Ureter (tissue), 1 donor: ENCODE data around the gene ICE1. TPM values are rescaled to one million over a fixed set of nuclear protein-coding genes. Genes with fewer than 3 reads are reported as not detected.
"Not testable (repeated sequence)": the region's sequence is repeated elsewhere in the genome, so short reads cannot be mapped to it uniquely, and the experiment has no call there.

Experiments used
- DNase-seq: peaks from one replicate; pipeline ENCODE4 v3.0.0-alpha.2; 2020; ENCODE audit warnings: low spot score
- total RNA-seq: library from RNA; stranded (reverse); gene quantifications from one replicate; pipeline ENCODE4 v1.2.4, GENCODE V29; 2023
- donor health status: DM: yes; HTN: yes; CAD: no.

The ICE1 gene
- total RNA-seq, 1 donor from 2014 or later: 33.2 TPM

DNA sequence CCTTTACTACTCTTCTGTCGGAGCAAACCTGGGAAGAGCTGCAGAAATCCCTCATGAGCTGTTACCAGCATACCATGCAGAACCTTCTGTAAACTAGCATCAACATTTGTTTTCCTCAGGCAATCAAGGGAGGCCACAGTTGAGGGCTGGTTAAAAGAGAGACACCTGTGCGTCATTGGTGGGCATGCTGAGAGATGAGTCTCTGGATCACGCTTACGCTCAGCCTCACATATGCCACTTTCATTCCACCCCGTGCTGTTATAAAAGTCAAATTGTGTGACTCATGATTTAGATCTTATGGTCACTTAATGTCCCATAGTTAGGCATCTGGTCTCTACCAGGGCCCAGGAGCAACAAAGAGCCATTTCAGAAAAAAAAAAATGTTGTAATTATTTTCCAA, 18.1 kb upstream of the ICE1 start:
- no peak for DNase-seq

DNA sequence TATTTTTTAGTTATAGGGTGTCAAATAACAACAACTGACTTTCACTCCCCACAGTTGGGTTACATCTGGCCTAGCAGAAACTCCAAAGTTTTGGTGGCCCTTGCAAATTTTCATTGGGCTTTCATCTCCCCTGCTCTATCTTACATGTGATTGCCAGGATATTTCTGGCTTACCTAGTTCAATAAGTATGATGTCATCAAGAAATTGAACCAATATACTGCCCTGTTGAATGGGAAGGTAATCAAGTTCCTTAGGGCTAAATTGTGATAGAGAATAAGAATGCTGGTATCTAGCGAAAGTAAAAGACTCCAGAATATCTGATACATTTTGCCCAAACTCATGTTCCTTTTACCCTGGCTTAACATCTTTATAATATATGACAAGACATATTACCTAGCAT, 17.0 kb upstream of the ICE1 start:
- DNase-seq: no peak

DNA sequence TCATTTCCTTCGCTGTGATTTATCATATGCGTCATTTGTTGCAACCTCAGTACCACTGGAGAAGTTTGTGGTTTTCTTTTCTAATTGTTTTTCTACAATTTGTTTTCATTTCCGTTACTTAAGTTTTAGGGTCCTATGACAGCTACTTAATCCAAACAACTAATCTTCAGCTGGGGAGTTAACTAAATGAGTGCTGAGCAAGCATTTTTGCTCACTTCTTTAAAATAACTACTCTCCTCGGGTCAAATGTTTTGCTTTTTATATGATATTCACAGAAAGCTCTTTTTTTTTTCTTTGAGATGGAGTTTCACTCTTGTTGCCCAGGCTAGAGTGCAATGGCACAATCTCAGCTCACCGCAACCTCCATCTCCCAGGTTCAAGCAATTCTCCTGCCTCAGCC, 14.6 kb upstream of the ICE1 start:
- DNase-seq: no peak

DNA sequence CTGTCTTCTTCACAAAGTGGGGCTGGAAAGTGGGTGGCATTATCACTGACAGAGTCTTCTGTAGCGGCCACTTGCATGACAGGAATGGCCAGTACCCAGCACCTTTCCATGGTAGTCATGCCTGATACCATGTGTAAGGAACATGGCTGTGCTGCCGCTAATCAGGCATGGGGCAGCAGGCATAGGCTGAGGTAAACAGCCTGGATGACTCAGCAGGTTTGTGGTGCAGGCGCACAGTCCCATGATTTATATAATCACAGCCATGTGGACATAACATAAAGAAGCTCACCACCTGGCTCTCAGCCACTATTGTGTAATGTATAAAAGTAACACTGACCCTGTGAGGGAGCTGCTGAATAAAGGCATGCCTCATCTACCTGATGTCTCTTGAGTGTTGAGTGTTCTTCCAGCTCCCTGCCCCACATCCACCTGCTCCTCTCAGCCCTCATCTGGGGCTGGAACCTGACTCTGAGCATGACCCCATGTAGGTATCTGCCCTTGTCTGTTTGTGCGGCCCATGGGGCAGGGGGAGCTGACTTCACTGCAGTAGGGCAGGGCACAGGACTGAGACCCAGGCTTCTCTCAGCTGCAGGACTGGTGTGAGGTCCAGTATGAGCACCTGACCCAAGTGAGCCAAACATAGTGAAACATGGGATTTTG, 13.2 kb upstream of the ICE1 start:
- DNase-seq: no peak

DNA sequence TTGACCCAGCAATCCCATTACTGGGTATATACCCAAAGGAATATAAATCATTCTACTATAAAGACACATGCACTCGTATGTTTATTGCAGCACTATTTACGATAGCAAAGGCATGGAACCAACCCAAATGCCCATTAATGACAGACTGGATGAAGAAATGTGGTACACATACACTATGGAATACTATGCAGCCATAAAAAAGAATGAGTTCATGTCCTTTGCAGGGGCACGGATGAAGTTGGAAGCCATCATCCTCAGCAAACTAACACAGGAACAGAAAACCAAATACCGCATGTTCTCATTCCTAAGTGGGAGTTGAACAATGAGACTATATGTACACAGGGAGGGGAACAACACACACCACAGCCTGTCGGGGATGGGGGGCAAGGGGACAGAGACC, 8.6 kb upstream of the ICE1 start:
- not testable (repeated sequence) for DNase-seq

DNA sequence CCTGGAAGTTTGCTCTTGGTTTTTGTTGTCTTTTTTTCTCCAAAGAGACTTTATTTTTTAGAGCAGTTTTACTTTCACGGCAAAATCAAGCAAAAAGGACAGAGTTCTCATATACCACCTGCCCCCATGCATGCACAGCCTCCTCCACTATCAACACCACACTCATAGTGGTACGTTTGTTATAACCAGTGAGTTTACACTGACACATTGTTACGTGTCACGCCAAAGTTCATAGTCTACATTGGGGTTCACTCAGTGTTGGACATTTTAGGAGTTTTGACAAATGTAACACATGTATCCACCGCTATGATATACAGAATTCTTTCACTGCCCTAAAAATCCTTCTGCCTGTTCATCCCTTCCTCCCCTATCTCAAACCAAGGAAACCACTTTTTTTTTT, 7.5 kb upstream of the ICE1 start:
- DNase-seq: no peak

DNA sequence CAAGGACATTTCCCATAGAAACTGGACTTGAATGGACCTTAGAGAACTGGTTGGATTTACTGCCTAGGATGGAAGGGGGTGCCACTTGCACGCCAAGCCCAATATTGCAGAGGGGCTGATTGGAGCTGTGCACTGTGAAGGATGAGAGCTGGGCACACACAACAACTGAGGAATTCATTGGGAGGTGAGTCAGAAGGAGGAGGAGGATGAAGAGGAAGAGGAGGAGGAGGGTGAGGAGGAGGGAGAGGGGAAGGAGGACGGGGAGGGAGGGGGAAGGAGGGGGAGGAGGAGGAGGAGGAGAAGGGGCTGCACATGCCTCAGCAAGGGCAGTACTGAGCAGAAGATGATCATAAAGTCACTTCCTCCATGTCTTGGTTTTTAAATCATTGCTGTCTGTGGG, 5.7 kb upstream of the ICE1 start:
- DNase-seq: no peak

DNA sequence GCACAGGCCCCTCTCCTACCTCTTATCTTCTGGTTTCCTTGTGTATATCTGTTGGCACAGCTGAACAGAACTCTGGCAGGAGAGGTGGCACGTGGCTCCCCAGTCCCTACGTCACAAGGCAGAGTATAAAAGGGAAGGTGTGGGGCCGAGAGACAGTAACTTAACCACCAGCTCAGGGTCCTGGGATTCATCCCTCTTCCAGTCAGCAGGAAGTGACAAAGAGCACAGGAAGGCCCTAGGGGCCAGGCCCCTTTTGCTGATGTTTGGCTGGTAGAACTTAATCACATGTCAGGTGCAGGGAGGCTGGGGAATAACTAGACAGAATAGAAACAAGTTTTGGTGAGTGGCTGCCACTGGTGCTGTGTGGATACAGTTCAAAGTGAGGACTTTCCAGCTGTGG, 4.5 kb upstream of the ICE1 start:
- no peak for DNase-seq

DNA sequence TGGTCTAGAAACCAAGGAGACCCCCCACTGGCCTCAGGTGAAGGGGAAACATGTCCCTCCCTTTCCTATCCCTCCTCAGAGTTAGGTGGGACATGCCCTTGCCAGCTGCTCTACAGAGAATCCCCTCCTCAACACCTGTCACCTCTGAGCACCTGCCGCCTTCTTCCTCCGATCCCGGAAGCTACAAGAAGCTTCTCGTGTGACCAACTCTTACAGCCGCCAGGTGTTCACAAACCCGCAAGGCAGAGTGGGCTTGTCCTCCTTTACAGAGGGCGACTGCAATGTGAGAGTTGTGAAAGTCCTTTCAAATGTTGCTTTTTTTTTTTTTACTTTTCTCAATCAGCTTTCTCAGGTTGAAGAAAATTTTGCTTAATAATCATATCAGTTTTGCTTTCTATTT, 3.7 kb upstream of the ICE1 start:
- DNase-seq: no peak

DNA sequence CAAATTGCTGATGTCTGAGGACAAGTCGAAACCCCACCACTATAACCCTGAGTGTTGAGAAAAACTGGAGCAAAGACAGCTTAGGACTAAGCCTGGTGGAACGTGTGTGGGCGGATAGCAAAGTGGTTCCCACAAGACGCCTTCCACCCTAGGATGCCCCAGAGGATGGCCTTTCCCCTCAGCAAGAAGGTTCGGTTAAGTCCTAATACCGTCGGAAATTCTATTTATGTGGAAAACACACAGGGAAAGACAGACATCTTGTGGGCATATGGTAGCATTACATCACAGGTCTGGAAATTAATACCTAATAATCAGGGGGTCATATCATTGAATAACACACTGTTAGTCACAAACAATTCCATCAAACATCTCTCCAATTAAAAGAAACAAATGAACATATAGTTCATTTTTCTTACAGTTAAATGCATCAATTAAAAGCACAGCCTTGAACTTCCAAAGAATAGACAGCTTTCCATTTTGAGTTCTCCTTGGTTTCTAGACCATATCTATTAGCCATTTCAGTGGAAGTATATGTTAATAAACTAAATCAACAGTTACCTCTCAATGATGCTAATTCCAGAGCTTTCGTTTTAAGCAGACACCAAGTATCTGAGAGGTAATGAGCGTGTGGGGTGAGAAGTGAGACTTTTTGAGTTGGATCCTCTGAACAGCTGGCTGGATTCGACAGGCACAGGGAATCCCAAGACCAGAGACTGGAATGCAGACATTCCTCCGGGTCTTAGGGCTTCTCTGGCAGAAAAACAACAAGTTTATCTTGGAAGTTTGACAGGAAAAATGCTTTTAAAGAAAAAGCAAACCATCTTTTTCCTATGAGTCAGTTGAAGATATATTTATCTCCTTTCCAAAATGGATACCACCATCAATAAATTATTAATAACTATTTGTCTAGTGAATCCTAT, 2.9 kb upstream of the ICE1 start:
- DNase-seq: no peak

DNA sequence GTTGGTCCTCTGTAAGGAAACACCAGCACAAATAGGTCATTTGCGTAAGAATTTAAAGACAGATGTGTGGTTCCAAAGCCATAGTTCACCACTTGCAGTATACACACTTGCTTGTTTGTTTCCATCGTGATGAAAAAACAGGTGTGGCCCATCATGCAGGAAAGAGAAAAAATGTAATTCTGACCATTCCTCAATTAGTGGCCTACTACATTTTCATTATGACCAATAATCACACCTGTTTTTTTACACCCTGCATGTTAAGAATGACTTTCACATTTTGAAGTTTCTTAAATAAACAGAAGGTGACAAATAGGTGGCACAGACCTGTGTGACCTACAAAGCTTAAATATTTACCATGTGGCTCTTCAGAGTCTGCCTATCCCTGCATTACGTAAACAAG, 2.2 kb upstream of the ICE1 start:
- no peak for DNase-seq

DNA sequence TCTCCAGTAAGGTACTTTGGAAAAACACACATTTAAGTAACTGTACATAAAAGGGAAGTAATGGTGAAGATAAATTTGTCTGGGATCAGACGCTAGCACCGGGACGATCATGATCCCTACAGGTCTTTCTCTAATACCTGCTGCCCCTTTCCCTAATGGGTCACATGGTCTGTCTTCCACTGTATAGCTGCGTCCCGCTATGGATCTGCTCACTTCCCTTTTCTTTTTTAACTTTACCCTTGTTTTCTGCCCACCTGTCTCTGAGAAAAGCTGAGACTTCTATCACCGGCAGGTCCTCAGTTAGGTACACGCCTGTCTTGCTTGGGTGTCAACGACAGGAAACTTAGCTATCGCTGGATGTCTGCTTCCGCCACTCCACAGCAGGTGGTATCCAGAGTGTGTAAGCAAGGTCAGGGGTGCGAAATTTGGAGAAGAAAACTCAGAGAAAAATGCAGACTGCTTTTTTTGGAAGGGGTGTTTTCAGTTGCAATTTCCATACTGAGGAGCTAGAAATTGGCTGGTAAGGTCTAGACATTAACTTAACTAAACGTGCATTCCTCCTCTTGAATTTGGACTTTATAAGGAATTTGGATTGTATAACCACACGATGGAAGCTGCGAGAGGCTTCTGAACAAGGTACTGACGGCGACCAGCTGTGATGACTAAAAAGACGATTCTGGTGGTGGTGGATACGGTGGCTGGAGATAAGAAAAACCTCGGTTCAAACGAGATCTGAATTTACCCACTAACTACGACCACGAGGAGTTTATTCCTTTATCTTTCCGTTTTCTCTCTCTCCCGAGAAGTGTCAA, 1.1 kb upstream of the ICE1 start:
- DNase-seq: no peak

DNA sequence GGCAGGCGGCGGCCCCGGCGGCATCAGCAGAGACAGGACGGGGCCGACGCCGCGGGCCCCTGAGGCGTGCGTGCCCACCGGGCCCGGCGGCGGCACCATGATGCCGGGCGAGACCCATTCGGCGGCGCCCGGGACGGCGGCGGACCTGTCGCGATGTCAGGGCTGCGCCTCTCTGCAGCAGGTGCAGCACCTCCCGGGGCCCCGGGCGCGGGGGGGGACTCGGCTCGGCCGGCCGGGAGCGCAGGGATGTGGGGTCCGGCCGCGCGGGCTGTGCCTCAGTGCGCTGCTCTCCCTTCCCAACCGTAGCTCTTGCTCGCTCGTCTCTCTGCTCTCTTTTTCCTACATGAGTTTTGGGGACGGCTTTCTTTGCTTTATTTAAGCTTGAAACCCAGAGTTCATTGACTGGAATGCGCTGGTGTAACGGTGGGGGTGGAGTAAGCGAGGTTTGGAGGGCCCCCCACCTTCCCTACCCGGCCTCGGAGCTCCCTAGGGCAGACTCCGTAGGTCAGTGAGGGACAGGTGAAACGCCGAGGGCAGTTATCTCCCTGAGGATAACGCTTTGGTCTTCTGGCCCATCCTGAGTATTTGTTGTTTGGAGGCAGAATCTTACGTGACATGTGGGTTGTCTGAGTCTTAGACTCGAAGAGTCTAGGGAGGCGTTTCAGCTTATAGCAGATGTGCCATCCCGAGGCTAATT, 490 bp downstream of the ICE1 start:
- no peak for DNase-seq

DNA sequence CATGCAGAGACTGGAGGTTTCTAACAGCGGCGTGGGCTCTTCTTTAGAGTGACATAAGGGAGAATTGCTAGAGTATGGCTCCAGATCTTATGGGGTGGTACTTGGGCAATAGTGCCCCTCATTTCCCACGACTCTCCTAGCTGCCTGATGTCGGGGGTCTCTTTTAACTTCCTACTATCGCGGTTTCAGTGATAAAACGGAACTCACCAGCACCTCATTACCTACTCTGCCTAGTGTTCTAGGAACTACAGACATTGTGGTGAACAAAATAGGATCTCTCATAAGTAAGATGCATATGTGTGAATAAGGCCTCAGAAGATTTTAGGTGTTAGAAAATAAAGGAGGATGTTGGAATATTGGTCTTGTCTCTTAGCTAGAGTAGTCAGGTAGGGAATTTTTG, 1.1 kb downstream of the ICE1 start:
- DNase-seq: no peak

DNA sequence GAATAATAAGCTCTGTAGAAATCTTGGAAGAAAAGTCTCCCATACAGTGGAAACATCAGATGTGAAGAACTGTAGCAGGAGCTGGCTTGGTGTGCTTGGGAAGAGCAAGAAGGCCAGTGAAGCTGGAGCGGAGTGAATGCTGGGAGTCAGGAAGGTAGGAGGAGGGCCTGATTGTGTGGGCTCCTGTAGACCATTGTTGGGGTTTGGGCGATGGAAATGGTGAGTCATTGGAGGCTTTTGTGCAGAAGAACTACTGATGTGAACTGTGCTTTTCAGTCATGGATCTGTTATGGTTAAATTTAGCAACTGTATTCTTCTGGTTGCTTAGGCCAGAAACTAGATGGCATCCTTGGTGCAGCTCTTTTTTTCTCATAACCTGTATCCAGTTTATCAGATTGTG, 2.3 kb downstream of the ICE1 start:
- no peak for DNase-seq

DNA sequence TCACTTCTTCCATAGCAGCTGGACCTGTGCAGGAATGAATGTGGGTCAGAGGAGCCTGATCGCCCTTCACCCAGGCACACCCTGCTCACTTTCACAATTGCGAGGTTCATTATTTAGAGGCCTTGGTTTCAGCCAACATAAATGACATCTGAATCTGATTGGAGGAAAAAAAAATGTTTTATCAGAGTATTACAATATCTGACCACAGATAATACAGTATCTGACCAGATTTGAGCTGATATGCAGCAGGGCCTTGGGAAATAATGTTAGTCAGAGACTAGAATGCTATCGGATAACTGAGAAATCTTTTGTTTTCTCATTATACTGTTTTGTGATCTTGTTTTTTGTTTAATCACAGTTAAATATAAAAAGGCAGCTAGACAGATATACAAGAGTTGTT, 7.7 kb downstream of the ICE1 start:
- no peak for DNase-seq

DNA sequence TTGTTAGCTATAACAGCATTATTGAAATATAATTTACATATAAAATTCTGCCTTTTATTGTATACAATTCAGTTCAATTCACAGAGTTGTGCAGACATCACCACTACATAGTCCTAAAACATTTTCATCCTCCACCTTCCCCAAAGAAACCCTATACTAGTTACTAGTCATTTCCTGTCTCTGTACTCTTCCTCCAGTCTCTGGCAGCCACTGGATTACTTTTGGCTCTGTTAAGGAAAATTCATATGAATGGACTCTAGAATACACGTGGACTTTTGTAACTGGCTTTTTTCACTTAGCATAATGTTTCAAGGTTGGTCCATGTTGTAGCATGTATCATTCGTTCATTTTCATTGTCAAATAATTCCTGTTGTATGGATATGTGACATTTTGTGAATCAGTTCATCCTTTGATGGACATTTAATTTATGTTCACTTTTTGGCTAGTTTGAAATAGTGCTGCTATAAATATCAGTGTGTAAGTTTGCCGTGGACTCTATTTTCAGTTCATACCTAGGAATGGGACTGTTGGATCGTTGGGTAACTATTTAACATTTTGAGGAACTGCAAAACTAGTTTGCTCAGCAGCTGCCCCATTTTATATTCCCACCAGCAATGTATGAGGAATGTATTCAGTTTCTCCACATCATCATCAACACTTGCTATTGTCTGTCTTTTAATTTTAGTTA, 9.7 kb downstream of the ICE1 start:
- no peak for DNase-seq

DNA sequence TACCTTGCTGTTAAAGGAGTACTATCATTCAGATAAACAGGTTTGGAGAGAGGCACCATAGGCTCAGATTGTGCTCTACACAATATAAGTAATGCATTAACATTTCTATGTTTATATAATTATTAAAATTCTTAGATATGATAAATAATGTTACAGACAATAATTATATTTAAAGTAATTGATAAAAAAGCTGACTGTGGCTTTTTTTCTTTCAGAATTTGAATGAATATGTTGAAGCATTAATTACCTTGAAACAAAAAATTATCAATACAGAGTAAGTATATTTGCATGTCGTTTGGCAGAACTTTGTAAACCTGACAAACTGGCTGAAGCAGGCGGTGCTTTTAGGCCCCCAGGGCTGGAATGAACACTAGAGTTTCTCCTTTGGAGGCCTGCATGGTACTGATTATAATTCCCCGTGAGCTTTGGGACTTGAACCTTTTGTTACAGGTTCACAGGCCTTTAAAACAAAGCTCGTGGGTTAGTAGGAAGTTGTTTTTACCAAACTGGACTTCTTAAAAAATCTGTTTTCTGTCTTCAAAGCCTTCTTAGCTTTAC, 13.8 kb downstream of the ICE1 start:
- DNase-seq: no peak

DNA sequence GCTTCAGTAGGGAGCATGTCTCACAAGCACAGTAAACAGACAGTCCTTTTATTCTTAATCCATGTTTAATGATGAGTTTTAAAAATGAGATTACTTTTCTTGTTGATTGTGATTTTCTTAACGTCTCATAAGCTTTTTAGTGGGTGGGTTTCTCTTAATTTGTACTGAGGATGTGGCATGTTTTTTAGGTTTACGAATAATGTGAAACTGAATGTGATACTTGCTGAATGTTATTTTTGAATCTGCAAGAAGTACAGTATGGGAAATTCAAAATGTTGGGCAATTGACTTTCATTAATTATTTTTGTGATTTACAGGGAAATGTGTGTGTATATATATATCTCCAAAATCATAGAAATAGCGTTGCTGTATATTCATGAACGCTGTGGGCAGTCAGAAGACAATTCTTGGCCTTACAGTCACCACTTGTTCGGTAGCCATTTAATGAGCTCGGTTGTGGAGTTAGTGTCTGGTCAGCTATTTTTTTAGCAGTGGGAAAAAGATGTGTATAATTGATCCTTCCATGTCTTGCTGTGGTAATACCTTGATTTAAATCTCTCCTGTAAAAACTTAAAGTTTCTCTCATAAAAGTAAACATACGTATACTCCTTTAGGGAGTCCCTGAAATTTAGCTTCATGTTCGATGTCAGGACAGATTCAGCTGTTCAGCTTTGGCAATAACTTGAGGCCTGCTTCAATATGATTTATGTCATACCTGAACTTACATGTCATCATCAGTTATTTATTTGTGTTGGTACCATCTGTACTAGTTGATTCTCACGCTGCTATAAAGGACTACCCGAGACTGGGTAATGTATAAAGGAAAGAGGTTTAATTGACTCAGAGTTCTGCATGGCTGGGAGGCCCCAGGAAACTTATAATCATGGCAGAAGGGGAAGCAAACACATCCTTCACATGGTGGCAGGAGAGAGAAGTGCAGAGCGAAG, 15.0 kb downstream of the ICE1 start:
- no peak for DNase-seq

DNA sequence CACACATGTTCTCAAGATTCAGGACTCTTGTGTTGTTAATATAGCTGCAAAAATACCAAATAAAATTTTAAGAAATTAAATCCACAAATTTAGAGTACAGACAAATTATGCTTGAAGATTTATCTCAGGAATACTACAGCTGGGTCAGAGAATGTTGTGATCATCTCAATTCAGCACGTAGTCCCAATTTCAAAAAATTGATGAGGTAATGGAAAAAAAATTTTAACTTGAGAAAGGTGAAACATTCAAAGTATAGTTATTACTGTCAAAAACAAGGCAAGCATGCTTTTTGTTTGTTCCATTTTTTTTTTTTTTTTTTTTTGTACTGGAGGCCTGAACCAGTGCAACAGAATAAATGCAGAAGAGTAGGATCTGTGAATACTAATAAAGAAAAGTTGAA, 29.4 kb downstream of the ICE1 start:
- DNase-seq: no peak
